GM12878 (cell line): ENCODE data around the gene ZSCAN18. TPM values are rescaled to one million over a fixed set of nuclear protein-coding genes. Genes with fewer than 3 reads are reported as not detected.

Experiments
- ATAC-seq: fragments of 200-7000 bp; cut with Tn5 transposase; 3 replicates; pipeline ENCODE4 v1.9.1; 2020; ENCODE audit warnings: mild to moderate bottlenecking, moderate library complexity
- BruUV-seq: library from RNA; stranded (reverse); fragments of 400-500 nt; replicated peaks from 2 replicates; lab custom pipeline; 2021; lab: Mats Ljungman, UMichigan
- CTCF ChIA-PET: fragments of 300-600 bp; sonication (Branson Sonifier 250); formaldehyde crosslinking; extraction: SDS; loops from one replicate; lab custom pipeline; 2021; ENCODE audit warnings: inconsistent platforms; lab: Yijun Ruan, JAX
- POLR2A ChIA-PET: fragments of 350-600 bp; formaldehyde crosslinking; extraction: SDS; loops from one replicate; lab custom pipeline; 2021; ENCODE audit warnings: inconsistent platforms; lab: Charles Lee
- RAD21 ChIA-PET: fragments of 300-600 bp; sonication (Branson Sonifier 250); formaldehyde crosslinking; loops from one replicate; lab custom pipeline; 2023; ENCODE audit warnings: antibody characterized with exemption; ENCODE audit not compliant: unreplicated experiment; lab: Charles Lee
- SMC1A ChIA-PET: fragments of 300-600 bp; sonication (Branson Sonifier 250); formaldehyde crosslinking; loops from one replicate; lab custom pipeline; 2023; ENCODE audit not compliant: unreplicated experiment, uncharacterized antibody; lab: Charles Lee
- DNase-seq: peaks from one replicate; pipeline ENCODE4 v3.0.0-alpha.2; 2011; ENCODE audit warnings: low read depth, low spot score
- FAIRE-seq: peaks from 3 replicates; lab custom pipeline; 2011; peaks lifted over from hg19 to GRCh38; lab: Jason Lieb, UNC
- H2AFZ ChIP-seq: 2 replicates; pipeline ENCODE4 v1.6.0; 2011; ENCODE audit warnings: low read depth, low read length, control low read depth; ENCODE audit not compliant: control insufficient read depth
- H3K27ac ChIP-seq: 2 replicates; pipeline ENCODE4 v1.5.1; 2011; ENCODE audit warnings: control low read depth; ENCODE audit not compliant: control insufficient read depth, insufficient read depth
- H3K27me3 ChIP-seq, 2 experiments: replicated peaks in 1 of 2; 2 replicates each; pipeline versions ENCODE4 v1.6.0 to v1.6.1; 2011; ENCODE audit warnings: low read length in 1 of 2; ENCODE audit not compliant: control insufficient read depth in 2 of 2, insufficient read depth in 2 of 2
- H3K36me3 ChIP-seq, 2 experiments: 2 replicates each; pipeline ENCODE4 v1.5.1; 2011; ENCODE audit warnings: low read length in 1 of 2; ENCODE audit not compliant: control insufficient read depth in 2 of 2, insufficient read depth in 2 of 2
- H3K4me1 ChIP-seq: 2 replicates; pipeline ENCODE4 v1.6.1; 2011; ENCODE audit warnings: mild to moderate bottlenecking, low read length, moderate library complexity, mixed read lengths; ENCODE audit not compliant: control insufficient read depth, insufficient read depth
- H3K4me2 ChIP-seq: 2 replicates; pipeline ENCODE4 v1.6.0; 2011; ENCODE audit warnings: control low read depth; ENCODE audit not compliant: control insufficient read depth, insufficient read depth
- H3K4me3 ChIP-seq: fragments of 200-600 bp; sonication (generic); 2 replicates; pipeline ENCODE4 v1.5.1; 2016
- H3K79me2 ChIP-seq: 2 replicates; pipeline ENCODE4 v1.6.0; 2011; ENCODE audit warnings: low read length; ENCODE audit not compliant: control insufficient read depth, insufficient read depth
- H3K9ac ChIP-seq: 2 replicates; pipeline ENCODE4 v1.8.0; 2011; ENCODE audit warnings: low read length, control low read depth, mixed read lengths; ENCODE audit not compliant: control insufficient read depth, insufficient read depth
- H3K9me3 ChIP-seq: replicated peaks from 3 replicates; pipeline ENCODE4 v1.5.1; 2011; ENCODE audit warnings: mild to moderate bottlenecking, low read length; ENCODE audit not compliant: control insufficient read depth, insufficient read depth
- H4K20me1 ChIP-seq: 2 replicates; pipeline ENCODE4 v1.6.0; 2011; ENCODE audit not compliant: control insufficient read depth, insufficient read depth
- ESRRA ChIP-seq: IDR thresholded peaks from 2 replicates; pipeline ENCODE4 v1.6.1; 2012; ENCODE audit warnings: mild to moderate bottlenecking, low read length, improper control_type of control experiment
- GATAD2B ChIP-seq: fragments of 450-650 bp; conservative IDR thresholded peaks from 2 replicates; pipeline ENCODE4 v1.6.1; 2017; ENCODE audit warnings: low read depth, mild to moderate bottlenecking, moderate library complexity
- JUND ChIP-seq: IDR thresholded peaks from 2 replicates; pipeline ENCODE4 v1.6.1; 2012; ENCODE audit warnings: low read depth, mild to moderate bottlenecking, low read length, improper control_type of control experiment, moderate library complexity
- LARP7 ChIP-seq: fragments of 450-650 bp; IDR thresholded peaks from 2 replicates; pipeline ENCODE4 v1.6.1; 2017; ENCODE audit warnings: mild to moderate bottlenecking
- MXI1 ChIP-seq: fragments of 150-350 bp; IDR thresholded peaks from 2 replicates; pipeline ENCODE4 v1.6.1; 2011; ENCODE audit warnings: low read depth, mild to moderate bottlenecking, inconsistent platforms, low read length, improper control_type of control experiment
- NR2C1 ChIP-seq: fragments of 450-650 bp; IDR thresholded peaks from 2 replicates; pipeline ENCODE4 v1.6.1; 2017; ENCODE audit warnings: antibody characterized with exemption, mild to moderate bottlenecking, moderate library complexity
- SP1 ChIP-seq: IDR thresholded peaks from one replicate; pipeline ENCODE4 v1.6.1; 2011; ENCODE audit warnings: low read depth, low read length
- SREBF2 ChIP-seq: IDR thresholded peaks from 2 replicates; pipeline ENCODE4 v1.6.1; 2012; ENCODE audit warnings: mild to moderate bottlenecking, low read length
- SRF ChIP-seq, 2 experiments: IDR thresholded peaks; 2 replicates each; pipeline ENCODE4 v1.6.1; 2011; ENCODE audit warnings: low read depth in 2 of 2, low read length in 2 of 2, mild to moderate bottlenecking in 1 of 2, moderate library complexity in 1 of 2
- ZNF384 ChIP-seq: IDR thresholded peaks from 2 replicates; pipeline ENCODE4 v1.6.1; 2012; ENCODE audit warnings: low read depth, mild to moderate bottlenecking, low read length, improper control_type of control experiment, borderline replicate concordance
- WGBS: methylation state at CpG from one replicate; pipeline ENCODE4 v1.1.6; 2016; ENCODE audit warnings: low lambda C conversion rate; ENCODE audit not compliant: insufficient replicate concordance, insufficient coverage; ENCODE audit errors: missing lambda C conversion rate; 5-methylcytosine and 5-hydroxymethylcytosine counted together
- in situ Hi-C: fragments of 300-500 bp; cut with MboI; formaldehyde crosslinking; loops from 9 replicates; pipeline ENCODE4 v1.14.3; 2018; ENCODE audit warnings: mixed read lengths
- intact Hi-C: fragments of 100-400 bp; cut with micrococcal nuclease; formaldehyde crosslinking; loops from one replicate; pipeline ENCODE4 v1.14.2; 2022; ENCODE audit not compliant: unreplicated experiment
- polyA plus RNA-seq, 11 experiments: library from polyadenylated mRNA; depleted of rRNA in 4 of 11; unstranded in 6 of 11; stranded (reverse) in 5 of 11; fragments of >200 nt; fragmentation: Nextera tagmentation in 4 of 11; fragmentation: Illumina TruSeq in 1 of 11; extraction: Ambion mirVana in 4 of 11; extraction: Trizol in 1 of 11; gene quantifications; 1 replicate in 1 of 11; 2 replicates in 10 of 11; pipeline versions ENCODE4 v1.2.1 to v1.2.3, GENCODE V29; 2011 to 2016; ENCODE audit warnings: inconsistent platforms in 2 of 11, missing spikeins in 2 of 11, low read depth in 1 of 11
- total RNA-seq, 4 experiments: library from RNA; depleted of rRNA in 3 of 4; stranded (reverse); fragments of >200 nt in 3 of 4; fragmentation: Illumina TruSeq in 1 of 4; extraction: Trizol in 1 of 4; gene quantifications; 2 replicates each; pipeline versions ENCODE4 v1.2.1 to v1.2.3, GENCODE V29; 2013 to 2021
- TF ChIP-seq, protein P1 (sequence below): IDR thresholded peaks from 2 replicates; pipeline ENCODE4 v1.6.1; 2012; ENCODE audit warnings: low read length, inconsistent platforms

The ZSCAN18 gene
- total and polyA plus RNA-seq, 10 of the 15 experiments (the other 5 are each of a cell fraction or from before 2014, with no cell fraction given), result 0.64 TPM; not detected in 8

DNA sequence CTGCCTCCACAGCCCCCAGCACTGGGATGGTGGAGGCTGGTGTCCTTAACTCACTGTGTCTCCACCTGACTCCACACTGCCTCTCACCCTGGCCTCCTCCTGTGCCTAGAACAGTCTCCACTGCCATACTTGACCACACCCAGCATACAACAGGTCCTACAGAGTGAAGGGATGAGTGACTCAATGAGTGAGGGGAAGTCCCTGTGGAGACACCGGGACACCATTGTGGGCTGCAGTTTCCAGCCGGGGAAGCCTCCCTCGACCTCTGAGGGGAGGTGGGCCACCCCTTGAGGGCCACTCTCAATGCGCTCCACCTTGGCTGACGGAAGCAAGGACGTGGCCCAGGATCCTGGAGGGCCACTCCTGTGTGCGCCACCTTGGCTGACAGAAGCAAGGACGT is 41.8 kb downstream of the ZSCAN18 start (continued):
- TF ChIP-seq SREBF2 (no peak), SRF (IDR thresholded peaks at IDR 0.05; ENCODE audit: low read depth in 2 of 2, low read length in 2 of 2) (no peak), SP1 (no peak), LARP7 (no peak)
- TF ChIP-seq, protein P1, sequence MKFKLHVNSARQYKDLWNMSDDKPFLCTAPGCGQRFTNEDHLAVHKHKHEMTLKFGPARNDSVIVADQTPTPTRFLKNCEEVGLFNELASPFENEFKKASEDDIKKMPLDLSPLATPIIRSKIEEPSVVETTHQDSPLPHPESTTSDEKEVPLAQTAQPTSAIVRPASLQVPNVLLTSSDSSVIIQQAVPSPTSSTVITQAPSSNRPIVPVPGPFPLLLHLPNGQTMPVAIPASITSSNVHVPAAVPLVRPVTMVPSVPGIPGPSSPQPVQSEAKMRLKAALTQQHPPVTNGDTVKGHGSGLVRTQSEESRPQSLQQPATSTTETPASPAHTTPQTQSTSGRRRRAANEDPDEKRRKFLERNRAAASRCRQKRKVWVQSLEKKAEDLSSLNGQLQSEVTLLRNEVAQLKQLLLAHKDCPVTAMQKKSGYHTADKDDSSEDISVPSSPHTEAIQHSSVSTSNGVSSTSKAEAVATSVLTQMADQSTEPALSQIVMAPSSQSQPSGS, result no peak

DNA sequence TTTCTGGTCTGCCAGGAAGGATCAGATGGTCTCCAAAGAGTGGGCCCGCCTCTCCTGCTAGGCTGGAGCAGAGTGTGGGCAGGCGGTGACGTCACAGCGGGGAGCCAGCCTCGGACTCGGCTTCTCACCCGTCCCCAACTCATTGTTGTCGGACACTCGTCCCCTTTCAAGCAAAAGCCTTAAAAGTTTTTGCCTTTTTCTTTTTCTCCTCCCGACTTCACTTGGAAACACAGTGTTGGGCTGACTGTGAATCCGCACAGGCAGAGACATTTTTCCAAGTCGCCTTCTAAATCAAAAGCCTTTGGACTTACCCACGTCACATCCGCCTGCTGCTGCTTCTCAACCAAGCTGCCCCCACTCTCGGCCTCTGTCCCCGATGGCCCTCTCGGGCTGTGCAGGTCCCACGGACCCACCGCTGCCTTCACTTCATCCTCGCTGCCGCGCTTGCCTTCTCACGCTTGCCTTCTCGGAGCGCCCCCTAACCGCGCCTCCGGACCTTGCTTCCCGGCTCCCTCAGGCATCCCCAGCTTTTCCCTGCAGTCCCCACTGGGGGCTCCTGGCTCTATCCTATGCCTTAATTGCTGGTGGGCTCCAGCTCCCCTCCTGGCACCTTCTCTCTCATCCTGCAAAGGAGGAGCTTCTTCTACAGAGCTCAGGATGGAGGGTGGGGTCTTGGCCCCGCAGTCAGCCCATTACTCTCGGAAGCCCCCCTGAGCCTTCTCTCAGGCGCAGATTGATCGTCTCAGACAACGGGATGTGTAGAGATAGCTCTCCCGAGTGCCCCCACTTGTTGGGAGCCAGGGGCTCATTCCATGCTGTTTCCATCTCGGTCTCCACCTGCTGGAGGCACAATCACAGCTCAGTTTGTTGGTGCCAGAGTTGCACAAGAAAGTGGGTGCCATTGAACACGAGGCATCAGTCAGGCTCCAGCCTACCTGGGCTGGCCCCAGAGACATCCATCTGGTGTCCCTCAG is 42.8 kb downstream of the ZSCAN18 start:
- Histone ChIP-seq H3K9ac (no peak overlapping the region), H4K20me1 (no peaks in the 10 kb centered on the region), H3K4me2 (no peak overlapping the region), H3K27ac (no peak overlapping the region), H3K27me3 (no peaks in the 10 kb centered on the region), H3K4me3 (no peak overlapping the region), H3K36me3 (no peaks in the 10 kb centered on the region), H3K4me1 (no peaks in the 10 kb centered on the region), H3K79me2 (no peaks in the 10 kb centered on the region), H2AFZ (no peak overlapping the region), H3K9me3 (peaks cover 4% of the 10 kb centered on the region; the same call in 2 of the 3 replicates)
- in situ Hi-C loops, result no loop called here
- RAD21 ChIA-PET, result no interaction called here
- WGBS, result 42% methylated on average over 36 of the region's 37 CpGs
- SMC1A ChIA-PET, result no interaction called here
- FAIRE-seq (no peak), ATAC-seq (no peak), DNase-seq (no peak)
- POLR2A ChIA-PET, result no interaction called here
- intact Hi-C loops, result no loop called here
- no TSS peak for BruUV-seq
- no peak for TF ChIP-seq NR2C1
- TF ChIP-seq ZNF384, result no peak
- TF ChIP-seq ESRRA, result no peak
- no peak for TF ChIP-seq MXI1
- TF ChIP-seq GATAD2B, result no peak
- TF ChIP-seq JUND, result no peak
- CTCF ChIA-PET, result no interaction called here
